Motor neuron (in vitro differentiated cells): ENCODE results near the gene GPC3. TPM values are rescaled to one million over a fixed set of nuclear protein-coding genes. Genes with fewer than 3 reads are reported as not detected.

Experiments used
- ATAC-seq, 8 experiments: fragments of 200-7000 bp; cut with Tn5 transposase; replicated peaks in 6 of 8; 2 replicates each; pipeline ENCODE4 v1.8.0; 2021; ENCODE audit warnings: mild to moderate bottlenecking in 8 of 8, moderate library complexity in 8 of 8
- H3K27ac ChIP-seq, 2 donors: fragments of 250-450 bp; sonication (Bioruptor Pico); 2 replicates each; pipeline ENCODE4 v1.9.0; 2021; ENCODE audit warnings: antibody characterized with exemption in 2 of 2, mild to moderate bottlenecking in 2 of 2, moderate library complexity in 1 of 2
- H3K4me1 ChIP-seq, 2 donors: fragments of 250-450 bp; sonication (Bioruptor Pico); replicated peaks in 1 of 2; 2 replicates each; pipeline ENCODE4 v1.6.1; 2021; ENCODE audit warnings: antibody characterized with exemption in 2 of 2, mild to moderate bottlenecking in 2 of 2, moderate library complexity in 1 of 2
- H3K4me3 ChIP-seq, 5 donors: fragments of 250-450 bp; sonication (Bioruptor Pico); 2 replicates each; pipeline ENCODE4 v1.9.0; 2021; ENCODE audit warnings: antibody characterized with exemption in 5 of 5, mild to moderate bottlenecking in 5 of 5, moderate library complexity in 4 of 5
- WGBS, 10 experiments: fragments of 450-650 bp; shearing (Covaris generic); methylation state at CpG; one replicate each; pipeline ENCODE4 v1.0.0; 2022; 5-methylcytosine and 5-hydroxymethylcytosine counted together
- in situ Hi-C, 9 experiments: fragments of 400-800 bp; cut with MboI; loops; one replicate each; pipeline ENCODE4 v1.15.0; 2021; ENCODE audit warnings: low sequenced_read_pairs in 9 of 9, low pct_unique_long_range_greater_than_20kb in 2 of 9; ENCODE audit not compliant: unreplicated experiment in 9 of 9
- total RNA-seq, 8 experiments: library from RNA; unstranded; fragments of 300-600 nt; gene quantifications; 2 replicates each; pipeline versions ENCODE4 v1.2.3 to v1.2.4, GENCODE V29; 2022

GPC3 gene
- total RNA-seq, 8 experiments from 2014 or later = 2.7 to 92.2 (median 3.6) TPM; not detected in 3

DNA sequence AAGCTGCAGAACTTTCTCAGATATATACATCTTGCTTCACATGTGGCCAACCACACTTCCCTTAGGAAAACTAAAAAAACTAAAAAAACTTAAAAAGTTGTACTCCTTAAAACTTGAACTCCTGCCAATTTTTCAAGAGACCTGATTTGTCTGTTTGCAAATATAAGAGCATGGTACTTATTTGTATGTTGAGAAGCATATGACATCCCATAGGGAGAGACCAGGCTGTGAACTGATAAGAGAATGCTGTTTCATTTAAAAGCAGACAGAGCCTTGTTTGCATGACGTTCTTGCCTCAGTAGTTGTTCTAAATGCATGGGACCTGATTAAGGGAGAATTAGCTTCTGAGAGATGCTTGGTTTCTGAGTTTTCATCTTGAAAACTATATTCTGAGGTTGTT lies 169.9 kb downstream of the GPC3 start:
- no peak overlapping the region for H3K4me3 ChIP-seq
- 50 to 100% (median 60%) methylated on average over 1 of the region's 1 CpG; no CpG with 5 or more reads in 7 of the 10 experiments for WGBS, 10 experiments
- in situ Hi-C loops = no loop called here
- H3K27ac ChIP-seq = no peak overlapping the region
- H3K4me1 ChIP-seq = no peaks in the 10 kb centered on the region
- no peak for ATAC-seq

DNA sequence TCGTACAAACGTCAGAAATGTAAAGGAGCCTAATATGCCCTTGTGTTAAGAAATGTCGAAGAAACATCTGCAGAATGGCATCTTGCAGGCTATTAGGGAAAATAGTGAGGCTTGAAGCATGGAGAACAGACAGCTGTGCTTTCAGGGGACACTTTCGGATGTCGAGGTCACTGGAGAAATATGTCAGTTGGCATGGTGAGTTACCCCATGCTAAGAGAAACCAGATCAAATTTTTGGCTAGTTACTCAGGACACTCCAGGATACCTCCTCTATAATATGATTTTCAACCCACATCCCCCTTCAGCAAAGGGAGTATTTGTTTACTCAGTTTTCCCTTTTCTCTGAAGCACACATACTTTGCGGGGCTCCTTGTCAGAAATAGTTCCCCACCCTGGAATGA lies 171.4 kb downstream of the GPC3 start:
- ATAC-seq = no peak
- no peaks in the 10 kb centered on the region for H3K4me1 ChIP-seq
- in situ Hi-C loops = no loop called here
- no peak overlapping the region for H3K4me3 ChIP-seq
- WGBS, 10 experiments = 12 to 100% (median 70%) methylated on average over 1 to 6 of the region's 6 CpGs; no CpG with 5 or more reads in 4 of the 10 experiments
- H3K27ac ChIP-seq = no peak overlapping the region

DNA sequence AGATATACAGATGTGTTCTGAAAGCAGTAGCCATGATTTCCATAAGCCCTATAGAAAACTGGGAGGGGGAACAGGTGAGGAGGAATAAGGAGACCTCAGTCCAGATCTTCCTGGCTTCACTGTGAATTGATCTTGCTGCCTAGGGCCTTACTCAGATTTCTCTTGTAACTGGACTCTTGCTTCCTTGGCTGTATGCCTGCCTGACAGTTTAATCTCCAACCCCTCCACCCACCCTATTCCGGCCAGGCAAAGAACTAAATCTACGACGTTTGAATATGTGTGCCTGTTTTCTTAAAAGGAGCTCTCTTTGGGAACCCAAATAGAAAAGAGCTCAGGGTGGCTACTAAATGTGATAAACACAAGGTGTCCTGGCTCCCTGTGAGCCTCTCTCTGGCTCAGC lies 173.0 kb downstream of the GPC3 start:
- Histone ChIP-seq H3K4me3 (no peak overlapping the region), H3K4me1 (no peaks in the 10 kb centered on the region), H3K27ac (no peak overlapping the region)
- peak in 1 of 8 experiments; percentile 22 for ATAC-seq
- in situ Hi-C loops = no loop called here
- WGBS, 10 experiments = 6 to 82% (median 61%) methylated on average over 2 to 3 of the region's 3 CpGs; no CpG with 5 or more reads in 6 of the 10 experiments

DNA sequence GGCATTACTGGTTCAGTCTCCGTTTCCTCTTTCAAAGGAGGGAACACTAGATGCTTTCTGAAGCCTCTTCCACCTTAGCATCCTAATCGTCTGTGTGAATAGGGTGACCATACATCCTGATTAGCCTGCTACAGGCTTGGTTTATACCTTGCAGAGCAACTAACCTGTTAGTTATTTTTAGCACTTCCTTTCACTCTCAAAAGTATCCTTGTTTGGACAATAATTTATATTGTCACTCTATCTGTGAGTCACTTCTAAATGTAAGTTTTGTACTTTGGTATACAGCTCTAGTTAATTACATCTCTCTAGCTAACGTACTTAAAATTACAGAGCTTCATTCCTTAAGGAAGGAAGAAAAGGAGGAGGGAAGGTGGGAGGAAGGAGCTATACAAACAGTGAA lies 174.5 kb downstream of the GPC3 start:
- no peak for ATAC-seq
- no peaks in the 10 kb centered on the region for H3K4me1 ChIP-seq
- H3K4me3 ChIP-seq = no peak overlapping the region
- H3K27ac ChIP-seq = no peak overlapping the region
- in situ Hi-C loops = no loop called here
- WGBS, 10 experiments = 40 to 100% (median 62%) methylated on average over 1 to 3 of the region's 3 CpGs; no CpG with 5 or more reads in 4 of the 10 experiments

DNA sequence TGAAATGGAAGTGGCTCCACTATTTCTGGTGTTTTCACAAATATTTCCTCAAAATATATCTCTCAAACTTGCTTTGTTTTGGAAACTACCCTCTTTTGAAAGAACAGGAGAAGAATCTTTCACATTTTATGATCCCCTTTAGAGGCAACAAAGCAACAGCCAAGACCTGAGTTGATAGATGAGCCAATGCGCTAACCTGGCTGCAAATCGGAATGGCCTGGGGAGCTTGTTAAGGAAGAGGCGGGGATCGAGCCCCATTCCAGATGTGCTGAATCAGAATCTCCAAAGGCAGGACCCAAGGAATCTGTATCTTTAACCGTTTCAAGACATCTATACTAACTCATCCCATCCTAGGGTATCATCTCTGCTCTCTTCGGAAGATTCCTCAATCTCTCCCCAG lies 181.3 kb downstream of the GPC3 start:
- in situ Hi-C loops = no loop called here
- no peak for ATAC-seq
- WGBS, 10 experiments = 25 to 100% (median 80%) methylated on average over 1 to 3 of the region's 6 CpGs; no CpG with 5 or more reads in 4 of the 10 experiments
- H3K27ac ChIP-seq = no peak overlapping the region
- no peak overlapping the region for H3K4me3 ChIP-seq
- H3K4me1 ChIP-seq = no peaks in the 10 kb centered on the region

DNA sequence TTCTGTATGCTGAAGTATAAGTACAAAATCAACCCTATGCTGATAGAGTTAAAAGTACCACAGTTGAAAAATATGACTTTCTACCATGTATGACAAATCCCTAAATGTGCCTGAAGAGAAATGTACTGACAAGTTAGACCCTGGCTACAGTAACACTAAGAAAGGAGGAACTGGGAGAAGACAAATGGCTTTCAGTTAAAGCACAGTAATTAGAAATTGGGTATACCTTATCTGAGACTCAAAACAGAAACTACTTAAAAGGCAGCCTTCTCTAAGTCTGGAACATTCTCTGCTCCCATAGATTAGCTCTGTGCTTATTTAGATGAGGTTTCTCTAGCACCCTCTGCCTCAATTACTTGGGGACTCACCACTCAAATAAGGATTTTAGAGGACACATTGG lies 189.1 kb downstream of the GPC3 start:
- H3K27ac ChIP-seq = no peak overlapping the region
- in situ Hi-C loops = no loop called here
- no peak for ATAC-seq
- no peaks in the 10 kb centered on the region for H3K4me1 ChIP-seq
- H3K4me3 ChIP-seq = no peak overlapping the region

DNA sequence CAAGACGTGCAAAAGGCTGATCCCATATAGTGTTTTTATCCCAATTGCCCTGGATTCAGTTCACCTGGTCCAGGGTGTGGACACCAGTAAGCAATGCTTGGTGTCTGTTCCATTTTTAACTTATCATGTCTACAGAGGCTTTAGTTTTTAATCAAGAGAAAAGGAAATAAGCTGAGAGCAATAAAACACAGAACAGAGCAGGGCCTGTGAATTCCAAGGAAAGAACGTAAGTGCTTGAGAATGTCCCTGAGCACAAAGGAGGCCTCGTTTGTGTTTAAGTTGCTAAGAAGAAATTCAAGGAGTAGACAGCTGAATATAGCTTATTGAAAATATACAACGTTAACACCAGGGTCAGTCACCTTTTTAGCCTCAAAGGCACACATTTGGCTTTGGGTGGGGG lies 191.3 kb downstream of the GPC3 start:
- WGBS, 10 experiments = 0 to 67% (median 36%) methylated on average over 1 to 4 of the region's 4 CpGs; no CpG with 5 or more reads in 5 of the 10 experiments
- Histone ChIP-seq H3K27ac (no peak overlapping the region), H3K4me3 (no peak overlapping the region), H3K4me1 (peaks cover 15 to 16% of the 10 kb centered on the region in 2 donors)
- ATAC-seq = no peak
- in situ Hi-C loops = no loop called here

DNA sequence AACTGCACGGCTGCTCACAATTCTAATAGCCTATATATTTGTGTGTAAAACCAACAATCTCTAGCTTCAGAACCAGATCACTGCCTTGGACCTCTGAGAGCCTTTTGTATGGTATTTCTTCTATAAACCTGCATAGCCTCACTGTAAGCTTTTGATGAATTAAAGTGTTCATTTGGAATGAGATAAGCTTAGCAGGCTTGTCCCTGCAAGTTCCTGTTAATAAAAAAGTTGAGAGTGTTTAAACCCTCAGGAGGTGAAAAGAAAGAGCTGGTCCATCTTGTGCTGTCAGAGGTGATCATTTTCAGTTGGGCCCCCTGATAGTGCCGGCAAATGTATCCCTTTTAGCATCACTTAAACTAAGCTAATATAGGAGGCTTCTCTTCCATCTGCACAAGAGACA lies 191.8 kb downstream of the GPC3 start:
- in situ Hi-C loops = no loop called here
- Histone ChIP-seq H3K4me3 (no peak overlapping the region), H3K27ac (no peak overlapping the region), H3K4me1 (peaks cover 17 to 20% of the 10 kb centered on the region in 2 donors)
- 80 to 100% methylated on average over 1 of the region's 2 CpGs; no CpG with 5 or more reads in 8 of the 10 experiments for WGBS, 10 experiments
- no peak for ATAC-seq

DNA sequence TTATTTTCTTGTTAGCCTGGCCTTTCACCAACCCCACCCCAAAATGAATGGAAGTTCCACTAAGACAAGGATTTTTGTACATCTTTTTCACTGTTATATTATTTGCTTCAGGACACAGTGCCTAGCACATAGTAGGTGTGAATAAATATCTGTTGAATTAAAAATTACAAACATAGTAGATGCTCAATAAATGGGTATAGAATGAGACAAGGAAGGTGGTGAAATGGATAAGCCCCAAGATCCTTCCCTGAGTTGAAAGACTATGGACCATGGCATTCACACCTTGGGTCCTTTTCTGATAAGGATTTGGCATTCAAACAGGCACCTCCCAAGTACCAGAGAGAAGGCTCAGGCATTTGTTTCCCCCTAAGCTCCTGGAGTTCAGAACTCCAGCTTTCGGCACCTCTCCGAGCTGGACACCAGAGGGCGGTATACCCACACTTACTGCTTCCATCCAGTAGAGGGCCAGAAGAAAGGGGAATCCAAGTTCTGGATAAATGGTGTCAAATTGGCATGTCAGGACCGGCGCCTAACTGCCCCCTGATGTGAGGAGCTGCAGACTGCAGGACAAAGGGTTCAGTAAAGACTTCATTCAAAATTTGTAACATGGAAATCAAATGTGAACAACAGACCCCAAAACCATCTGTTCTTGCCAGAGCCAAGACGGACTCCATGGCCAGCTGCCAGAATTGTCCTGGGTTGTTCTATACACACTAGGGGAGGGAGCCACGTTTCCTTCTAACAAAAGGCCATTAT lies 193.0 kb downstream of the GPC3 start:
- ATAC-seq = peak; percentile 67 to 92 (median 80)
- in situ Hi-C loops = no loop called here
- H3K27ac ChIP-seq = no peak overlapping the region
- H3K4me1 ChIP-seq = peaks cover 17 to 20% of the 10 kb centered on the region in 2 donors
- no peak overlapping the region for H3K4me3 ChIP-seq
- 15% methylated on average over 6 of the region's 7 CpGs; no CpG with 5 or more reads in 9 of the 10 experiments for WGBS, 10 experiments

DNA sequence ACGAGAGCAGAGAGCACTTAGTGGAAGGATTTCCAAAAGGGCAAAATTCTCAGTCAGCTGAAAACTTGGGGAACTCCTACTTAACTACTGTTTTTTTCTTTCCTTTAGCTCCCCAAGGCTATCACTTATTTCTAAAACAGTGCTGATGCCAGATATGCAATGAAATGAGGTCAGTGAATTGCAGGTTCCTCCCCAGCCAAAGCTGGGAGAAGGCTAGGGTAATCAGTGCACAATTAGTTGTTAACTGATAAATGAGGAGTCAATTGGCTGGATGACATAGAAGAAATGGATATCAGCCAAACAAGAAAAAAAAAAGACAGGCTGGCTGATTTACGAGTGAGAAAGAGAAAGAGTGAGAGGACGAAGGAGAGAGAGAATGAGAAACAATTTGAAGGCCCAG lies 195.6 kb downstream of the GPC3 start:
- in situ Hi-C loops = no loop called here
- peaks cover 17 to 20% of the 10 kb centered on the region in 2 donors for H3K4me1 ChIP-seq
- H3K4me3 ChIP-seq = no peak overlapping the region
- no peak overlapping the region for H3K27ac ChIP-seq
- WGBS, 10 experiments = 0 to 30% (median 15%) methylated on average over 2 to 3 of the region's 3 CpGs; no CpG with 5 or more reads in 4 of the 10 experiments
- peak in 3 of 8 experiments; percentile 31 to 54 (median 49) for ATAC-seq

DNA sequence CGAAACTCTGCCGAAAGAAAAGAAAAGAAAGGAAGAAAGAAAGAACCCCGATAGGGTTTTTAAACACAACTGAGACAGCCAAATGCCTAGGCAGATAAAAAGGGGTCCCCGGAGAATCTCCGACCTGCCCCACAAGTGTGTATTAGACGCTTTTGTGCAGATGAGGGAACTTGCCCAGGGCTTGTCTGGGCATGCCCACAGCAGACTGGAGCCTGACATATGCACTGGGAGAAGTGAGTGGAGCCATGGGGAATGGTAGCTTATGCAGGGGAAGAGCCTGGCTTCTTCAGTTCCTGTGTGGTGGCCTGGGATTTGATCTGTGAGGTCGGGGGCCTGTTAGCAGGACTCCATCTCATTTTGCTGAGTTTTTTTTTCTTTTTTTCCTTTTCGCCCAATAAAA lies 199.0 kb downstream of the GPC3 start:
- Histone ChIP-seq H3K27ac (no peak overlapping the region), H3K4me3 (no peak overlapping the region), H3K4me1 (peaks cover 17 to 24% of the 10 kb centered on the region in 2 donors)
- in situ Hi-C loops = no loop called here
- 17 to 65% methylated on average over 1 to 8 of the region's 8 CpGs; no CpG with 5 or more reads in 8 of the 10 experiments for WGBS, 10 experiments
- no peak for ATAC-seq

DNA sequence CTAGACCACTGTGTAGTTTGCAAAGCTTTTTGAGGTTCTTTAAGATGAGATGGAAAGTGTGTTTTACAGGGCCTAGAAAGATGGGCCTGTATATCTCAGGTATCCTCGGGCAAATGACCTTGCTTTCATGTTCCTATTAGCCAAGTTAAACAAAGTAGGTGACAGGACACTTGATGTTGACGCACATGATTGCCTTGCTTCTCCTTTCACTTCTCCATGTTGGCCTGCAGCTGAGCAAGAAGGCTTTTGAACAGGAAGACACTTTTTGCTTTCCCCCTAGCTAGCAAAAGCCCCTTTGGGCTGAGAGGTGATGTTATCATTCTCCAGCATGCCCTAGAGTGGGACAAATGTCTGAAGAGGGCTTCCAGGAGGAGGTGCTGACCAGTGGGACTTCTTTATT lies 202.1 kb downstream of the GPC3 start:
- ATAC-seq = no peak

DNA sequence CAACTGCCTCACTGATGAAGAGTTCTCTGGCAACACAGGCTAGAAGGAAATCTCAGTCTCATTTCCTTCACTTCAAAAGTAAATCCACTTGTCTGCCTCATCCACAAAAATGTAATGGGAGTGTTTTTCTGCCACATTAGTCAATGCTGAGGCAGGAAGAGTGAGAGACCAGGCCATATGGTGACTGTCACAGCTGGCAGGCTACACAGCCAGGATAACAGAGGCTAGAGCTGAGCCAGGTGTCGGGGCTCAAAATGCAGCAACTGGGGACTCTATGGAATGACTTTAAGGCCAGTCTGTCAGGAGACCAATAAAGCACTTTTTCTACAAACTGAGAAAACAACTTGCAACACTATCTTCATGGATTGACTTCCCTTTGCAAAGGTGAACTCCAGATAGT lies 204.2 kb downstream of the GPC3 start:
- in situ Hi-C loops = no loop called here
- no peak overlapping the region for H3K27ac ChIP-seq
- WGBS, 10 experiments = 56% methylated on average over 1 of the region's 1 CpG; no CpG with 5 or more reads in 9 of the 10 experiments
- no peak for ATAC-seq
- H3K4me3 ChIP-seq = no peak overlapping the region
- H3K4me1 ChIP-seq = peaks cover 0 to 10% of the 10 kb centered on the region in 2 donors

More for the DNA sequence above, 202.1 kb downstream of the GPC3 start:
- in situ Hi-C loops = no loop called here
- no peak overlapping the region for H3K4me3 ChIP-seq
- WGBS, 10 experiments = 50 to 80% (median 62%) methylated on average over 1 to 2 of the region's 2 CpGs; no CpG with 5 or more reads in 7 of the 10 experiments
- peaks cover 0 to 10% of the 10 kb centered on the region in 2 donors for H3K4me1 ChIP-seq
- no peak overlapping the region for H3K27ac ChIP-seq

DNA sequence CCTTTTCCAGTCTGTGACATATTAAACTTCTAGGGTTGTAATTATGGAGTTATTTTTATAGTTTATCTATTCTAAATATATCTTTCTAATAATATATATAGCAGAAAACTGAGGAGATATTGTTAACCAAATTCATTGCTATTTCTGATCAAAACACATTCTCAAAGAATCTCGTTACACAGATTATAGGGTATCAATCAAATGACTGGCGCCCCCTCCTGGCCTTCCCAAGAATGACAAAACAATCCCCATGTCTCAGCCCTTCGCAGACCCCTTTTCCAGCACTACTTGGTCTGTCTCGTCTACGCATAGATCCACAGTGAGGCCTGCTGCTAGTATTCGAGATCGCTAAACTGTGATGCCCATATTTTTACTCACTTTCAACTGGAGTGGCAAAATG lies 209.3 kb downstream of the GPC3 start:
- ATAC-seq = no peak
- H3K27ac ChIP-seq = no peak overlapping the region
- 33 to 100% (median 43%) methylated on average over 1 to 7 of the region's 7 CpGs; no CpG with 5 or more reads in 6 of the 10 experiments for WGBS, 10 experiments
- H3K4me3 ChIP-seq = no peak overlapping the region
- peaks cover 2 to 5% of the 10 kb centered on the region in 2 donors for H3K4me1 ChIP-seq
- in situ Hi-C loops = no loop called here
